Measurements from ENCODE around the gene CYP4F11. TPM values are rescaled to one million over a fixed set of nuclear protein-coding genes. Genes with fewer than 3 reads are reported as not detected.

CYP4F11 gene
- total and polyA plus RNA-seq, 4 donors = 0.15 to 1.2 (median 0.26) TPM; not detected in 1

DNA sequence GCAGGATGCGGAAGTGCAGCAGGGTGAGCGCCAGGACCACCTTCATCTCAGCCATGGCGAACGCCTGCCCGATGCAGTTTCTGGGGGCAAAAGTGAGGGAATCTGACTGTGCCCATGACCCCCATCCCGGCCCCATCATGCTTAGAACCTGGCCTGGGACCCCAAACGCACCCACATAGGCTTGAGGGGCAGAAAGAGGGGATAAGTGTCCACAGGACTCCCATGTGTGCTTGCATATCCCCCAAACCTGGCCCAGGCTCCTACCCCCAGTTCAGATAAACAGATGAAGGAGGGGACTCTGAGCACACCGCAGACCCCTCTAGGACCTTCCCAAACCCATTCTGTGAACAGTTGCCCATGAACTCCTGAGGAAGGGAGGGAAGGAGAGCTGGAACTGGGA, 20.5 kb downstream of the CYP4F11 start:
- 81 to 85% methylated on average over 8 of the region's 8 CpGs for WGBS, 2 donors
- Histone ChIP-seq H3K27me3 (ENCODE audit: control insufficient read depth in 3 of 3, insufficient read depth in 3 of 3, low read length in 2 of 3) (peaks cover 0 to 31% (median 24%) of the 10 kb centered on the region in 3 donors), H3K4me3 (no peak overlapping the region), H3K9me3 (ENCODE audit: control insufficient read depth in 4 of 4, insufficient read depth in 3 of 4, low read length in 3 of 4) (peaks cover 0 to 5% (median 4%) of the 10 kb centered on the region in 4 donors), H3K9ac (ENCODE audit: insufficient read depth in 1 of 2, low read length in 2 of 2) (no peak overlapping the region), H3K4me1 (ENCODE audit: control insufficient read depth in 5 of 5, insufficient read depth in 5 of 5, low read length in 5 of 5) (no peaks in the 10 kb centered on the region), H3K27ac (ENCODE audit: low read depth in 1 of 2, low read length in 1 of 2) (no peak overlapping the region), H3K36me3 (ENCODE audit: control insufficient read depth in 4 of 4, insufficient read depth in 4 of 4, low read length in 4 of 4) (no peaks in the 10 kb centered on the region)
- ATAC-seq (ENCODE audit: insufficient read depth, low FRiP score) (no peak), DNase-seq (no peak)
- TF ChIP-seq, protein P1, sequence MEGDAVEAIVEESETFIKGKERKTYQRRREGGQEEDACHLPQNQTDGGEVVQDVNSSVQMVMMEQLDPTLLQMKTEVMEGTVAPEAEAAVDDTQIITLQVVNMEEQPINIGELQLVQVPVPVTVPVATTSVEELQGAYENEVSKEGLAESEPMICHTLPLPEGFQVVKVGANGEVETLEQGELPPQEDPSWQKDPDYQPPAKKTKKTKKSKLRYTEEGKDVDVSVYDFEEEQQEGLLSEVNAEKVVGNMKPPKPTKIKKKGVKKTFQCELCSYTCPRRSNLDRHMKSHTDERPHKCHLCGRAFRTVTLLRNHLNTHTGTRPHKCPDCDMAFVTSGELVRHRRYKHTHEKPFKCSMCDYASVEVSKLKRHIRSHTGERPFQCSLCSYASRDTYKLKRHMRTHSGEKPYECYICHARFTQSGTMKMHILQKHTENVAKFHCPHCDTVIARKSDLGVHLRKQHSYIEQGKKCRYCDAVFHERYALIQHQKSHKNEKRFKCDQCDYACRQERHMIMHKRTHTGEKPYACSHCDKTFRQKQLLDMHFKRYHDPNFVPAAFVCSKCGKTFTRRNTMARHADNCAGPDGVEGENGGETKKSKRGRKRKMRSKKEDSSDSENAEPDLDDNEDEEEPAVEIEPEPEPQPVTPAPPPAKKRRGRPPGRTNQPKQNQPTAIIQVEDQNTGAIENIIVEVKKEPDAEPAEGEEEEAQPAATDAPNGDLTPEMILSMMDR (IDR thresholded peaks at IDR 0.05; ENCODE audit: control extremely low read depth, extremely low read depth) = no peak

GRCh38 chr19:15913384-15913783, 20.9 kb downstream of the CYP4F11 start:
- peaks cover 0 to 35% (median 24%) of the 10 kb centered on the region in 3 donors for H3K27me3 ChIP-seq (ENCODE audit: control insufficient read depth in 3 of 3, insufficient read depth in 3 of 3, low read length in 2 of 3)
- WGBS, 2 donors = 60 to 63% methylated on average over 6 of the region's 6 CpGs

GRCh38 chr19:15911599-15912235, 22.6 kb downstream of the CYP4F11 start:
- H3K27ac ChIP-seq (ENCODE audit: low read depth in 1 of 2, low read length in 1 of 2) = no peak overlapping the region
- no peaks in the 10 kb centered on the region for H3K36me3 ChIP-seq (ENCODE audit: control insufficient read depth in 4 of 4, insufficient read depth in 4 of 4, low read length in 4 of 4)
- WGBS, 2 donors = 2% methylated on average over 37 to 44 of the region's 44 CpGs
- DNase-seq (no peak), ATAC-seq (ENCODE audit: insufficient read depth, low FRiP score) (no peak)
- H3K27me3 ChIP-seq (ENCODE audit: control insufficient read depth in 3 of 3, insufficient read depth in 3 of 3, low read length in 2 of 3) = peaks cover 0 to 35% (median 24%) of the 10 kb centered on the region in 3 donors
- TF ChIP-seq, protein P1 (IDR thresholded peaks at IDR 0.05; ENCODE audit: control extremely low read depth, extremely low read depth) = no peak
- H3K9ac ChIP-seq (ENCODE audit: insufficient read depth in 1 of 2, low read length in 2 of 2) = no peak overlapping the region
- H3K9me3 ChIP-seq (ENCODE audit: control insufficient read depth in 4 of 4, insufficient read depth in 3 of 4, low read length in 3 of 4) = peaks cover 0 to 5% (median 4%) of the 10 kb centered on the region in 4 donors
- H3K4me1 ChIP-seq (ENCODE audit: control insufficient read depth in 5 of 5, insufficient read depth in 5 of 5, low read length in 5 of 5) = no peaks in the 10 kb centered on the region
- no peak overlapping the region for H3K4me3 ChIP-seq

More at GRCh38 chr19:15913384-15913783, 20.9 kb downstream of the CYP4F11 start:
- Histone ChIP-seq H3K4me3 (no peak overlapping the region), H3K36me3 (ENCODE audit: control insufficient read depth in 4 of 4, insufficient read depth in 4 of 4, low read length in 4 of 4) (no peaks in the 10 kb centered on the region), H3K27ac (ENCODE audit: low read depth in 1 of 2, low read length in 1 of 2) (no peak overlapping the region), H3K9ac (ENCODE audit: insufficient read depth in 1 of 2, low read length in 2 of 2) (no peak overlapping the region), H3K9me3 (ENCODE audit: control insufficient read depth in 4 of 4, insufficient read depth in 3 of 4, low read length in 3 of 4) (peaks cover 0 to 5% (median 4%) of the 10 kb centered on the region in 4 donors), H3K4me1 (ENCODE audit: control insufficient read depth in 5 of 5, insufficient read depth in 5 of 5, low read length in 5 of 5) (no peaks in the 10 kb centered on the region)
- TF ChIP-seq, protein P1 (IDR thresholded peaks at IDR 0.05; ENCODE audit: control extremely low read depth, extremely low read depth) = no peak
- DNase-seq = no peak
- no peak for ATAC-seq (ENCODE audit: insufficient read depth, low FRiP score)

Data from lung (tissue), 12 donors.